CD4-positive, alpha-beta T cell treated with Interleukin-17A for 4 hours (primary cell): ENCODE results near the gene C11orf16.
"Not testable (repeated sequence)": the region's sequence is repeated elsewhere in the genome, so short reads cannot be mapped to it uniquely, and the experiment has no call there.

ENCODE experiments used
- DNase-seq: peaks from one replicate; pipeline ENCODE4 v3.0.0-alpha.2; 2020; ENCODE audit warnings: mixed read lengths

C11orf16 gene

GRCh38 chr11:8881585-8881984 lies 51.2 kb downstream of the C11orf16 start:
- DNase-seq: not testable (repeated sequence)

GRCh38 chr11:8878771-8879170 lies 54.0 kb downstream of the C11orf16 start:
- no peak for DNase-seq

- DNase-seq: no peak
Observed at GRCh38 chr11:8873741-8874405, 58.9 kb downstream of the C11orf16 start.

GRCh38 chr11:8871962-8872361 lies 60.8 kb downstream of the C11orf16 start:
- DNase-seq: no peak

GRCh38 chr11:8871171-8871775 lies 61.5 kb downstream of the C11orf16 start:
- DNase-seq: no peak

- no peak for DNase-seq
Observed at GRCh38 chr11:8870411-8871170, 62.2 kb downstream of the C11orf16 start.
